HEK293T (cell line): ENCODE measurements around the gene HOXA4.

Experiments
- CTCF ChIA-PET: fragments of 350-600 bp; formaldehyde crosslinking; extraction: SDS; loops from one replicate; lab custom pipeline; 2021; ENCODE audit warnings: antibody characterized with exemption, inconsistent platforms; lab: Yijun Ruan, JAX
- POLR2A ChIA-PET: fragments of 350-600 bp; formaldehyde crosslinking; extraction: SDS; loops from one replicate; lab custom pipeline; 2020; ENCODE audit warnings: antibody characterized with exemption, inconsistent platforms; lab: Yijun Ruan, JAX
- DNase-seq: peaks from one replicate; pipeline ENCODE4 v3.0.0; 2012; ENCODE audit warnings: mixed read lengths; ENCODE audit errors: extremely low spot score
- ARNT ChIP-seq: fragments of 450-650 bp; IDR thresholded peaks from 2 replicates; pipeline ENCODE4 v1.6.1; 2017; ENCODE audit warnings: mild to moderate bottlenecking
- BHLHE40 ChIP-seq: fragments of 450-650 bp; IDR thresholded peaks from 2 replicates; pipeline ENCODE4 v1.6.1; 2016; ENCODE audit warnings: mild to moderate bottlenecking, moderate library complexity, borderline replicate concordance
- CTBP1 ChIP-seq: fragments of 450-650 bp; IDR thresholded peaks from 2 replicates; pipeline ENCODE4 v1.6.1; 2016; ENCODE audit warnings: borderline replicate concordance
- ELF4 ChIP-seq: fragments of 450-650 bp; IDR thresholded peaks from 2 replicates; pipeline ENCODE4 v1.6.1; 2017; ENCODE audit warnings: antibody characterized with exemption
- FOXA1 ChIP-seq: fragments of 450-650 bp; IDR thresholded peaks from 2 replicates; pipeline ENCODE4 v1.6.1; 2016; ENCODE audit warnings: mild to moderate bottlenecking
- FOXK2 ChIP-seq: fragments of 450-650 bp; IDR thresholded peaks from 2 replicates; pipeline ENCODE4 v1.6.1; 2016; ENCODE audit warnings: mild to moderate bottlenecking
- FOXM1 ChIP-seq: fragments of 450-650 bp; IDR thresholded peaks from 2 replicates; pipeline ENCODE4 v1.6.1; 2017; ENCODE audit warnings: mild to moderate bottlenecking, borderline replicate concordance
- HDGF ChIP-seq: fragments of 450-650 bp; IDR thresholded peaks from 2 replicates; pipeline ENCODE4 v1.6.1; 2017; ENCODE audit warnings: antibody characterized with exemption, borderline replicate concordance
- L3MBTL2 ChIP-seq: fragments of 450-650 bp; conservative IDR thresholded peaks from 2 replicates; pipeline ENCODE4 v1.6.1; 2016; ENCODE audit warnings: mild to moderate bottlenecking
- LEF1 ChIP-seq: fragments of 450-650 bp; IDR thresholded peaks from 2 replicates; pipeline ENCODE4 v1.6.1; 2017; ENCODE audit warnings: mild to moderate bottlenecking, borderline replicate concordance
- NFRKB ChIP-seq: fragments of 450-650 bp; IDR thresholded peaks from 2 replicates; pipeline ENCODE4 v1.6.1; 2016; ENCODE audit warnings: mild to moderate bottlenecking, moderate library complexity
- PKNOX1 ChIP-seq: fragments of 450-650 bp; IDR thresholded peaks from 2 replicates; pipeline ENCODE4 v1.6.1; 2016
- SP1 ChIP-seq: fragments of 450-650 bp; IDR thresholded peaks from 2 replicates; pipeline ENCODE4 v1.6.1; 2017
- SUZ12 ChIP-seq: fragments of 450-650 bp; IDR thresholded peaks from 2 replicates; pipeline ENCODE4 v1.6.1; 2016; ENCODE audit warnings: mild to moderate bottlenecking
- TARDBP ChIP-seq: fragments of 450-650 bp; IDR thresholded peaks from 2 replicates; pipeline ENCODE4 v1.6.1; 2016
- ZNF384 ChIP-seq: fragments of 450-650 bp; IDR thresholded peaks from 2 replicates; pipeline ENCODE4 v1.6.1; 2016

HOXA4 gene

GRCh38 chr7:27112361-27112760, 18.2 kb downstream of the HOXA4 start:
- no peak for DNase-seq
- ChIA-PET POLR2A (interaction anchor here (0.6 to 1.7 kb wide), 3 partner anchors 16 to 44 kb away, joined by 3 to 7 read pairs (median 3); partner anchors contain the start of genes HOXA1, HOXA5 and HOXA7), CTCF (no interaction called here)
- TF ChIP-seq HDGF (no peak), TARDBP (no peak), BHLHE40 (no peak), FOXM1 (no peak), ZNF384 (no peak), LEF1 (no peak), CTBP1 (no peak), SUZ12 (no peak), NFRKB (no peak), ELF4 (no peak), FOXK2 (no peak), PKNOX1 (no peak), SP1 (no peak)

- no peak for DNase-seq
- TF ChIP-seq ARNT (no peak), CTBP1 (peak; percentile 75; the same call in 1 of the 2 replicates), NFRKB (no peak), PKNOX1 (peak; percentile 87), ELF4 (no peak), ZNF384 (no peak), L3MBTL2 (no peak), FOXK2 (peak; percentile 59; the same call in 1 of the 2 replicates), FOXM1 (no peak), LEF1 (no peak)
- POLR2A ChIA-PET: interaction anchor here (1.0 to 1.5 kb wide), 3 partner anchors 13 to 23 kb away, joined by 3 to 16 read pairs (median 4); no protein-coding TSS in a partner anchor
- CTCF ChIA-PET: no interaction called here
These were observed 18.7 kb downstream of the HOXA4 start for GRCh38 chr7:27111751-27112277.

- CTCF ChIA-PET: interaction anchor here (0.8 to 1.1 kb wide), 3 partner anchors 31 to 267 kb away, joined by 3 to 4 read pairs (median 4); partner anchors contain the start of gene HOXA5
- TF ChIP-seq PKNOX1: no peak
- no peak for TF ChIP-seq L3MBTL2
- TF ChIP-seq NFRKB: no peak
- no peak for DNase-seq
- POLR2A ChIA-PET: interaction anchor here (0.7 to 1.5 kb wide), 16 partner anchors 9 to 257 kb away, joined by 3 to 16 read pairs (median 3); partner anchors contain the start of genes HOXA3, HOXA5 and HOXA7
These were observed 19.4 kb downstream of the HOXA4 start for GRCh38 chr7:27111042-27111750.

GRCh38 chr7:27110186-27111031, 20.1 kb downstream of the HOXA4 start:
- CTCF ChIA-PET: interaction anchor here (0.8 to 1.1 kb wide), 3 partner anchors 32 to 266 kb away, joined by 3 to 4 read pairs (median 4); partner anchors contain the start of gene HOXA5
- POLR2A ChIA-PET: interaction anchor here (0.7 to 1.5 kb wide), 17 partner anchors 9 to 257 kb away, joined by 3 to 16 read pairs (median 3); partner anchors contain the start of genes HOXA3, HOXA5 and HOXA7
- DNase-seq: peak; percentile 79
- TF ChIP-seq TARDBP: no peak
- TF ChIP-seq ARNT: peak; percentile 83
- no peak for TF ChIP-seq SUZ12
- TF ChIP-seq L3MBTL2: peak; percentile 46
- TF ChIP-seq CTBP1: peak; percentile 97
- peak; percentile 94 for TF ChIP-seq PKNOX1

GRCh38 chr7:27109466-27110185, 20.9 kb downstream of the HOXA4 start:
- CTCF ChIA-PET: no interaction called here
- TF ChIP-seq PKNOX1: no peak
- no peak for TF ChIP-seq CTBP1
- TF ChIP-seq TARDBP: no peak
- TF ChIP-seq FOXK2: no peak
- no peak for TF ChIP-seq ARNT
- TF ChIP-seq L3MBTL2: no peak
- TF ChIP-seq NFRKB: no peak
- TF ChIP-seq LEF1: no peak
- TF ChIP-seq FOXA1: no peak
- TF ChIP-seq SP1: no peak
- no peak for TF ChIP-seq HDGF
- no peak for DNase-seq
- POLR2A ChIA-PET: interaction anchor here (1.0 to 1.3 kb wide), 4 partner anchors 10 to 77 kb away, joined by 3 to 6 read pairs (median 5); partner anchors contain the start of gene HOXA4
